ENCODE measurements around the gene MCM8. TPM values are rescaled to one million over a fixed set of nuclear protein-coding genes. Genes with fewer than 3 reads are reported as not detected.

MCM8 gene
- total and polyA plus RNA-seq, 4 donors = 1.6 to 4.7 (median 4.1) TPM

DNA sequence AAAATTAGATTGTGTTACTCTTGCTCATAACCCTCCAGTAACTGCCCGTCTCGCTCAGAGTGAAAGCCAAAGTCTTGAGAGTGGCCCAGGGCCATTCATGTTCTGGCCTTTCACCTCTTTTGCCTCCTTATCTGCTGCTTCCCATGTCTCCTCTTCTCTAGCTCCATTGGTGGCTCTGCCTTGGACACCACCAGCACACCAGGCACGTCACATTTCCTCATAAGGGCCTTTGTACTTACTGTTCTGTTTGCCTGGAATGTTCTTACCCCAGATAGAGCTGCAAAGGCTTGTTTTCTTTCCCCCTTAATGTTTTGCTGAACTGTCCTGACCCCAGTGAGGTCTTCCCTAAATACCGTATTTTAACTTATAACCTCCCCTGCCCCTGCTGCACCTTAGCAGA lies 29.3 kb downstream of the MCM8 start:
- WGBS, 2 donors = 98% methylated on average over 4 of the region's 4 CpGs
- Histone ChIP-seq H3K9me3 (ENCODE audit: control insufficient read depth, low read length) (no peaks in the 10 kb centered on the region), H3K4me1 (ENCODE audit: control insufficient read depth in 1 of 2, insufficient read depth in 2 of 2, low read length in 2 of 2) (no peaks in the 10 kb centered on the region), H3K27ac (ENCODE audit: low read depth in 1 of 2, low read length in 2 of 2) (no peak overlapping the region), H3K36me3 (ENCODE audit: control insufficient read depth in 1 of 2, insufficient read depth in 2 of 2, low read length in 1 of 2) (peaks cover 0 to 1% of the 10 kb centered on the region in 2 donors), H3K27me3 (ENCODE audit: control insufficient read depth in 1 of 2, insufficient read depth in 2 of 2, low read length in 1 of 2) (no peaks in the 10 kb centered on the region), H3K4me3 (ENCODE audit: low read length in 2 of 2) (no peak overlapping the region)
- ATAC-seq (ENCODE audit: low FRiP score) (no peak), DNase-seq (no peak)
- intact Hi-C loops (cut with DNase I) = no loop called here

DNA sequence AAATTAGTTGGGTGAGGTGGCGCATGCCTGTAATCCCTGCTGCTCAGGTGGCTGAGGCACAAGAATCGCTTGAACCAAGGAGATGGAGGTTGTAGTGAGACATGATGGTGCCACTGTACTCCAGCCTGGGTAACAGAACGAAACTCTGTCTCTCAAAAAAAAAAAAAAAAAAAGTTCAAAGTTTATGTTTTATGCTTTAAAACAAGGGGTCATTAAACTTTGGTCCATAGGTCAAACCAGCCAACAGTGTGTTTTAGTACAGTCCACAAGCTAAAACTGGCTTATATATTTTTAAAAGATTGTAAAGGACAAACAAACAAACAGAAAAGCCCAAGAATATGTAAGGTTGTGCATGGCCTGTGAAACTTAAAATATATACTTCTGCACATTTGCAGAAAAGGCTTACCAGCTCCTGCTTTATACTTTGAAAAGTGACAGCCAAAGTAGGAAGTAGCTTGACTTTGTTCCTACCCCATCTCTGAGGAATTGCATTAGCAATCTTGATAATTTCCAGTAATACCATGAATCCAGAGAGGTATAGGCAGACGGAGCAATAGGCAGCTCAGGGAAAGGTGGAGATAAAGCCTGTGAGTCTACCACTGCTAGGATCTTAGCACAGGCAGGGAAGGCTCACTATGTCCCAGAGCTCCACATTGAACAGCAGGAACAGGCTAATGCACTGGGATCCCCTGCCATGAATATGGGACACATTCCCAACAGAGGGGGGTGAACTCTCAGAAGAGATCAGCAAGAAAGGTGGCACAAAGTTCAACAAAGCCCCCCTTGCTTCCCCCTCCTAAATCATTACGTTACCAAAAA lies 30.5 kb downstream of the MCM8 start:
- Histone ChIP-seq H3K4me3 (ENCODE audit: low read length in 2 of 2) (no peak overlapping the region), H3K36me3 (ENCODE audit: control insufficient read depth in 1 of 2, insufficient read depth in 2 of 2, low read length in 1 of 2) (peaks cover 0 to 1% of the 10 kb centered on the region in 2 donors), H3K27ac (ENCODE audit: low read depth in 1 of 2, low read length in 2 of 2) (no peak overlapping the region), H3K9me3 (ENCODE audit: control insufficient read depth, low read length) (no peaks in the 10 kb centered on the region), H3K27me3 (ENCODE audit: control insufficient read depth in 1 of 2, insufficient read depth in 2 of 2, low read length in 1 of 2) (no peaks in the 10 kb centered on the region), H3K4me1 (ENCODE audit: control insufficient read depth in 1 of 2, insufficient read depth in 2 of 2, low read length in 2 of 2) (no peaks in the 10 kb centered on the region)
- ATAC-seq (ENCODE audit: low FRiP score) (no peak), DNase-seq (no peak)
- intact Hi-C loops (cut with DNase I) = no loop called here
- 75 to 84% methylated on average over 5 of the region's 5 CpGs for WGBS, 2 donors

DNA sequence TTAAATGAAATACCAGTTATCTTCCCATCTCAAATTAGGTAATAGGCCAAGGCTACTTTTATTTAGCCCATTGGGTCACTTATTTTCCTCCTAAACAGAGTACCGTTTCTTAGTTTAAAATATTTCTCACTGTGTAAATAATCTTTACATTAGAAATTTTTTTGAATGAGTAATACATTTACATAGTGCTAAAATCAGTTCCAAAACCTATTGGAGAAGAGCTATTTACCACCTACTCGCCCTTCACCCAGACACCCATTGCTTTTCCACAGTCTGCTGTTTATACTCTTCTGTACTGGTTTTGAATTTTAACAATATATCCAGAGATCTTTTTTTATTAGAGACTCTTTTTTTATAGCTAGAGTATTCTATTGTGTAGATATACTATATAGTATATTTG lies 36.9 kb downstream of the MCM8 start:
- Histone ChIP-seq H3K27me3 (ENCODE audit: control insufficient read depth in 1 of 2, insufficient read depth in 2 of 2, low read length in 1 of 2) (no peaks in the 10 kb centered on the region), H3K4me1 (ENCODE audit: control insufficient read depth in 1 of 2, insufficient read depth in 2 of 2, low read length in 2 of 2) (no peaks in the 10 kb centered on the region), H3K9me3 (ENCODE audit: control insufficient read depth, low read length) (no peaks in the 10 kb centered on the region), H3K27ac (ENCODE audit: low read depth in 1 of 2, low read length in 2 of 2) (no peak overlapping the region), H3K36me3 (ENCODE audit: control insufficient read depth in 1 of 2, insufficient read depth in 2 of 2, low read length in 1 of 2) (peaks cover 0 to 4% of the 10 kb centered on the region in 2 donors), H3K4me3 (ENCODE audit: low read length in 2 of 2) (no peak overlapping the region)
- intact Hi-C loops (cut with DNase I) = no loop called here
- 89 to 93% methylated on average over 2 of the region's 2 CpGs for WGBS, 2 donors
- no peak for ATAC-seq (ENCODE audit: low FRiP score)
- no peak for DNase-seq

- 92 to 96% methylated on average over 1 of the region's 1 CpG for WGBS, 2 donors
- Histone ChIP-seq H3K27me3 (ENCODE audit: control insufficient read depth in 1 of 2, insufficient read depth in 2 of 2, low read length in 1 of 2) (no peaks in the 10 kb centered on the region), H3K4me1 (ENCODE audit: control insufficient read depth in 1 of 2, insufficient read depth in 2 of 2, low read length in 2 of 2) (no peaks in the 10 kb centered on the region), H3K27ac (ENCODE audit: low read depth in 1 of 2, low read length in 2 of 2) (no peak overlapping the region), H3K4me3 (ENCODE audit: low read length in 2 of 2) (no peak overlapping the region), H3K36me3 (ENCODE audit: control insufficient read depth in 1 of 2, insufficient read depth in 2 of 2, low read length in 1 of 2) (peaks cover 0 to 4% of the 10 kb centered on the region in 2 donors), H3K9me3 (ENCODE audit: control insufficient read depth, low read length) (no peaks in the 10 kb centered on the region)
- no peak for DNase-seq
- intact Hi-C loops (cut with DNase I) = no loop called here
- no peak for ATAC-seq (ENCODE audit: low FRiP score)
Observed at GRCh38 chr20:5989539-5989938, 39.1 kb downstream of the MCM8 start.

DNA sequence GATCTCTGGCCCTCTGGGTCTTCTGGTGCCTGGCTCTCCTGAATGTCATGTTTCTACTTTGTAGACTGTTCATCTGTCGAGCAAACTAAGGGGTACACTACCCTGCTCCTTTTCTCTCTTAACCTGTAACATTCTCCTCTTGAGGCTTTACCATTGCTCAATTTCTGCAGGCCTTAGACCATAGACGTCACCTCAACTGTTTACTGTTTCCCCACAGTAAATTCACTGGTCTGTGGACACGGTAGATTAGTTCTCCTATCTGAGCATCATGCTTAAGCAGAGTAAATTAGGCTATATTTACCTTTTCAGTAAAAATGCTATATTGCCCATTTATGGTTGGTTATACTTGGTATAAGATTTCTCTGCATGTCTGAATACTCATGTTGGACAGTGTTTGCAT lies 40.5 kb downstream of the MCM8 start:
- no peaks in the 10 kb centered on the region for H3K27me3 ChIP-seq (ENCODE audit: control insufficient read depth in 1 of 2, insufficient read depth in 2 of 2, low read length in 1 of 2)
- H3K36me3 ChIP-seq (ENCODE audit: control insufficient read depth in 1 of 2, insufficient read depth in 2 of 2, low read length in 1 of 2) = peaks cover 1 to 4% of the 10 kb centered on the region in 2 donors
- H3K4me1 ChIP-seq (ENCODE audit: control insufficient read depth in 1 of 2, insufficient read depth in 2 of 2, low read length in 2 of 2) = no peaks in the 10 kb centered on the region
- no peak overlapping the region for H3K27ac ChIP-seq (ENCODE audit: low read depth in 1 of 2, low read length in 2 of 2)
- no peaks in the 10 kb centered on the region for H3K9me3 ChIP-seq (ENCODE audit: control insufficient read depth, low read length)
- intact Hi-C loops (cut with DNase I) = no loop called here
- no peak overlapping the region for H3K4me3 ChIP-seq (ENCODE audit: low read length in 2 of 2)
- ATAC-seq (ENCODE audit: low FRiP score) (no peak), DNase-seq (no peak)
- WGBS, 2 donors = 89 to 90% methylated on average over 3 of the region's 3 CpGs

DNA sequence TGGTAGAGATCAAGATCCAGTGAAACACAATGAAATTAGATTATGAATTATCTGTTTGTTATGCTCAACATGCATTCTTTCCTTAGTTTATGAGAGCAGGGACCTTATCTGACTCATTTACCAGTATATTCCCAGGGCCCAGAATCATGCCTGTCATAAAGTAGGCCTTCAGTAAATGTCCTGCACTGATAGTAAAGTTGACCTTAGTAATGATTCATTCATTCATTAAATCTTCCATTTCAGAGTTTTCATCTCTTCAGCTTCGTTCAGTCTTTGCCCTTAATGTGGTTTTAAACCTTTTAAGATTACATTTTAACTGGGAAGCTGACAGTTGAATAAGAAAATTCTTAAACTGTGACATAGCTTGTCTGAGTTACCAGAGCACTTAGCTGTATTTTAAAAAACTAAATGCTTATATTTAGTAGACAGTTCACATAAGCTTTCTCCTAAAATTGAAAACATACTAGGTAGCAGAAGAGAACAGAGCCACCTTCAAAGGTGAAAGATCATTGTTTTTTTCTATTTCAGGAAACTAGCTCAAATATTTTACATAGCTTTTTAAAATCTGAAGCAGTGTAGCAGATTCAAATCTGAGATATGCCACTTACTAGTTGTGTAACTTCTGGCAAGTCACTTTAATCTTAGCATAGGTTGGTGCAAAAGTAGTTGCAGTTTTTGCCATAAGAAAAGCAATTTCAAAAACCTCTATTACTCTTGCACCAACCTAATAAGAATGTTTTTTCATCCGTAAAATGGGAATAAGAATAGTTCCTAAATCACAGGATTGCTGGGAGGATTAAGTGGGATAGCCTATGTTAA lies 41.4 kb downstream of the MCM8 start:
- DNase-seq (no peak), ATAC-seq (ENCODE audit: low FRiP score) (no peak)
- WGBS, 2 donors = 61 to 70% methylated on average over 2 of the region's 2 CpGs
- H3K36me3 ChIP-seq (ENCODE audit: control insufficient read depth in 1 of 2, insufficient read depth in 2 of 2, low read length in 1 of 2) = peaks cover 2 to 4% of the 10 kb centered on the region in 2 donors
- intact Hi-C loops (cut with DNase I) = no loop called here
- H3K27me3 ChIP-seq (ENCODE audit: control insufficient read depth in 1 of 2, insufficient read depth in 2 of 2, low read length in 1 of 2) = no peaks in the 10 kb centered on the region
- H3K9me3 ChIP-seq (ENCODE audit: control insufficient read depth, low read length) = no peaks in the 10 kb centered on the region
- no peaks in the 10 kb centered on the region for H3K4me1 ChIP-seq (ENCODE audit: control insufficient read depth in 1 of 2, insufficient read depth in 2 of 2, low read length in 2 of 2)
- no peak overlapping the region for H3K4me3 ChIP-seq (ENCODE audit: low read length in 2 of 2)
- H3K27ac ChIP-seq (ENCODE audit: low read depth in 1 of 2, low read length in 2 of 2) = no peak overlapping the region

DNA sequence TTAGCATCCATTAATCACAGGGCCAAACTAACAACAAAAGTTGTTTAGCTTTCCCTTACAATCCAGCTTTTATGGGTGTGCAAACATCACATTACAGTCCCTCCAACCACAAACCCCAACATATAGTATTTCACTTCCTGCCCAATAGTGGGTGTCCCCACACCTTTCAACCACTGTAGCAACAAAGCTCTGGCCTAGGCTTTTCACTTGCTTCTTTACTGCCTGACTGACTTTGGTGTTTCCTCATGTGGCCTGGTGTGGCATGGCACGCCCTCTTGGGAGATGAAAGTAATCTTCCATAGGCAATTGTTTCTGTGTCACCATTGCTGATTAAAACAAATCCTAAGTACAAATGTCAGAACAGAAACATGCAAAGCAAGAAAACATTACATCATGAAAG lies 46.3 kb downstream of the MCM8 start:
- H3K9me3 ChIP-seq (ENCODE audit: control insufficient read depth, low read length) = no peaks in the 10 kb centered on the region
- 88 to 90% methylated on average over 1 of the region's 1 CpG for WGBS, 2 donors

GRCh38 chr20:5999783-6000182 lies 49.3 kb downstream of the MCM8 start:
- ATAC-seq (ENCODE audit: low FRiP score) (no peak), DNase-seq (no peak)
- H3K27me3 ChIP-seq (ENCODE audit: control insufficient read depth in 1 of 2, insufficient read depth in 2 of 2, low read length in 1 of 2) = no peaks in the 10 kb centered on the region
- intact Hi-C loops (cut with DNase I) = loop anchor here in 1 of 2 donors (5.0 kb wide), 1 partner anchor 47 kb away; the partner anchor contains the start of genes MCM8 and TRMT6
- peaks cover 0 to 2% of the 10 kb centered on the region in 2 donors for H3K36me3 ChIP-seq (ENCODE audit: control insufficient read depth in 1 of 2, insufficient read depth in 2 of 2, low read length in 1 of 2)
- H3K27ac ChIP-seq (ENCODE audit: low read depth in 1 of 2, low read length in 2 of 2) = no peak overlapping the region
- no peaks in the 10 kb centered on the region for H3K9me3 ChIP-seq (ENCODE audit: control insufficient read depth, low read length)
- no peaks in the 10 kb centered on the region for H3K4me1 ChIP-seq (ENCODE audit: control insufficient read depth in 1 of 2, insufficient read depth in 2 of 2, low read length in 2 of 2)
- no peak overlapping the region for H3K4me3 ChIP-seq (ENCODE audit: low read length in 2 of 2)
- WGBS, 2 donors = 94 to 96% methylated on average over 9 of the region's 9 CpGs

More for the DNA sequence above, 46.3 kb downstream of the MCM8 start:
- Histone ChIP-seq H3K36me3 (ENCODE audit: control insufficient read depth in 1 of 2, insufficient read depth in 2 of 2, low read length in 1 of 2) (peaks cover 0 to 2% of the 10 kb centered on the region in 2 donors), H3K27ac (ENCODE audit: low read depth in 1 of 2, low read length in 2 of 2) (no peak overlapping the region), H3K27me3 (ENCODE audit: control insufficient read depth in 1 of 2, insufficient read depth in 2 of 2, low read length in 1 of 2) (no peaks in the 10 kb centered on the region), H3K4me1 (ENCODE audit: control insufficient read depth in 1 of 2, insufficient read depth in 2 of 2, low read length in 2 of 2) (no peaks in the 10 kb centered on the region), H3K4me3 (ENCODE audit: low read length in 2 of 2) (no peak overlapping the region)
- DNase-seq (no peak), ATAC-seq (ENCODE audit: low FRiP score) (no peak)
- intact Hi-C loops (cut with DNase I) = no loop called here

Data from aorta (tissue), 5 donors.